Thymus (tissue), 11 donors: ENCODE measurements around the gene AP3M1. TPM values are rescaled to one million over a fixed set of nuclear protein-coding genes. Genes with fewer than 3 reads are reported as not detected.

ENCODE experiments used
- DNase-seq, 9 donors: peaks; one replicate each; pipeline ENCODE4 v3.0.0-alpha.2; 2013; ENCODE audit warnings: low spot score in 9 of 9, low read depth in 6 of 9, missing footprints in 1 of 9
- H3K27ac ChIP-seq, 2 donors: one replicate each; pipeline ENCODE4 v1.5.1; 2013; ENCODE audit warnings: control low read depth in 1 of 2, low read depth in 1 of 2, low read length in 1 of 2, mild to moderate bottlenecking in 1 of 2, moderate library complexity in 1 of 2
- H3K27me3 ChIP-seq, 2 donors: one replicate each; pipeline ENCODE4 v1.5.1; 2013; ENCODE audit warnings: low read length in 1 of 2; ENCODE audit not compliant: control insufficient read depth in 2 of 2, insufficient read depth in 1 of 2
- H3K36me3 ChIP-seq, 2 donors: one replicate each; pipeline ENCODE4 v1.5.1; 2013; ENCODE audit warnings: low read length in 1 of 2, mild to moderate bottlenecking in 1 of 2, moderate library complexity in 1 of 2; ENCODE audit not compliant: control insufficient read depth in 2 of 2, insufficient read depth in 2 of 2
- H3K4me1 ChIP-seq, 2 donors: one replicate each; pipeline ENCODE4 v1.5.1; 2013; ENCODE audit warnings: low read length in 2 of 2; ENCODE audit not compliant: control insufficient read depth in 2 of 2, insufficient read depth in 2 of 2
- H3K4me3 ChIP-seq, 2 donors: one replicate each; pipeline ENCODE4 v1.5.1; 2013; ENCODE audit warnings: low read length in 2 of 2, control low read depth in 1 of 2, mild to moderate bottlenecking in 1 of 2
- H3K9me3 ChIP-seq, 2 donors: one replicate each; pipeline ENCODE4 v1.5.1; 2013; ENCODE audit warnings: low read length in 1 of 2, mild to moderate bottlenecking in 1 of 2; ENCODE audit not compliant: control insufficient read depth in 2 of 2, insufficient read depth in 1 of 2
- WGBS: extraction: QIAGEN DNeasy Blood & Tissue Kit; methylation state at CpG from one replicate; pipeline ENCODE4 v1.1.7; 2013; 5-methylcytosine and 5-hydroxymethylcytosine counted together
- polyA plus RNA-seq: library from polyadenylated mRNA; stranded (reverse); fragments of 200-250 nt; gene quantifications from one replicate; pipeline ENCODE4 v1.2.3, GENCODE V29; 2013
- total RNA-seq: library from RNA; stranded (reverse); fragments of 120-200 nt; gene quantifications from one replicate; pipeline ENCODE4 v1.2.4, GENCODE V29; 2013
- donor health status: healthy.

Gene AP3M1
- total and polyA plus RNA-seq, 2 donors: 14.9 to 31.0 TPM

DNA sequence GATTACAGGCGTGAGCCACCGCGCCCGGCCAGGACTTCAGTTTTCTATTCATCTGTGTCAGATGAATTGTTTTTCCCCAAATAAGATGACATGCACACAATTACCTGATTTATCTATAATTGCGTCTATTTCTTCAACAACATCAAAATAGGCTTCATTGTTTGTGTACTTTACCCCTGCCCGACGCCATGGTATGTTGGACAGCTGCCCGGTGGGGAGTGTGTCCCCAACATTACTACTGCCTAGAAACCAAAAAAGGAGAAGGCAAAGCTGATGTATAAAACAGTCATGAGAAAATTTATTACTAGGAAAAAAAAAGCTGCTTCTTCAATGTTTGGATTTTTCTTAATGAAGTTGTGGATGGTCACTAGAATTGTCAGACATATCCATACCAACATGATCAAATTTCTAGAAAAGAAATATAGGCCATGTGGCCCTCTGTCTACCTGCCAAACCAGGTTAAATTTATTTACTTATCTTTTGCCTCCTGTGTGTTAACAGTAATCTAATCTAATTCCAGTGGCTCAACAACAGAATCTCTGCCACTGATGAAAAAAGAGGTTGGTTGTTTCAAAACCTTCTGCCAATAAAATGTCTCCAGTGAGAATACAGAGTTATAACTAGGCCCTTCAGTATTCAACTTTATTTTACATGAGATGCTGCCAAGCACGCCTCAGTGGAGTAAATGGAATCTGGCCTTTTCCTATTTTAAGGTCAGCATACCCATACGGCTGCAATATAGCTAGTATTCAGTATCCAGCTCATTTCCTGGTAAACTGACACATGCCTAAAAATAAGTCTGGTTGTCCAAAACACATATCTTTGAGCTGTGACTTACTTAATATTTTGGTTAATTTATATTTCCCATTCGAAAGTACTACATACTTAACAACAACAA is 16.5 kb downstream of the AP3M1 start:
- Histone ChIP-seq H3K27me3 (no peaks in the 10 kb centered on the region), H3K9me3 (no peaks in the 10 kb centered on the region), H3K4me3 (no peak overlapping the region), H3K27ac (no peak overlapping the region), H3K4me1 (no peaks in the 10 kb centered on the region), H3K36me3 (peaks cover 25 to 66% of the 10 kb centered on the region in 2 donors)
- no peak for DNase-seq
- 97% methylated on average over 11 of the region's 11 CpGs for WGBS

DNA sequence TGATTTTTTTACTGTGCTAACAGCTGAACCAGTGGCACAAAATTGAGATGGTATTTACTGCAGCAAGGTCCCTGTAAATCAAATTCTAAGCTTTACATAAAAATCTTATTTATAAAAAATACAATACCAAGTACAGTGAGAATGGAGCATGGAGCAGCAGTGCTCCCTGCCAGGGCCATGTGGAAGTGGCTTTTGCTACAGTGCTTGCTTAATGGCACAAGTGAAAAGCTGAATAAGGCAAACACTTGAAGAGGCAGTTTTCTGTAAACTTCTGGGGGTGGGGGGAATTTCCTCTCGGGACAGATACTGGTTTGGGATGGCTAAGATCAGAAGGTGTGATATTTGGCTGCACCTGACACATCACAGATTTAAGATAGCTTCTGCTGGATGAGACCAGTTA is 27.5 kb downstream of the AP3M1 start:
- Histone ChIP-seq H3K9me3 (no peaks in the 10 kb centered on the region), H3K27ac (no peak overlapping the region), H3K4me3 (no peak overlapping the region), H3K36me3 (peaks cover 43 to 78% of the 10 kb centered on the region in 2 donors), H3K27me3 (no peaks in the 10 kb centered on the region), H3K4me1 (no peaks in the 10 kb centered on the region)
- DNase-seq: no peak
- WGBS: 47% methylated on average over 1 of the region's 1 CpG

DNA sequence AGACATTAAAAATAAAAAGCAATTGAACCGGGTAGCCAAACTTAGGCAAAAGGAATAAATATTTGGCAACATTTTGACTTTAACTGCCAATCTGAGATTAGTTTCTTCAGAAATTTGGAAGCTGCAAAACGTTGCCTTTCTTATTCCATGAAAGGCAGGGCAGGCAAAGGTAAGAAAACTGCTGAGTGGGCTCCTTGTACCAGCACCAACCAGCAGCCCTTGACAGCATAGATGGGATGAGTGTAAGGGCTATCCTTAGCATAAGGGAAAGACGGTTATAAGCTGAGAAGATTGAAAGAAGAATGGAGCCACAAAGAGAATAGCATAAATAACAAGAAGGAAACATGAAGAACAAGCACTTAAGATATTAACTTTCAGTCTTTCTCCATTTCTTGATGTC is 28.6 kb downstream of the AP3M1 start:
- 92% methylated on average over 3 of the region's 3 CpGs for WGBS
- Histone ChIP-seq H3K4me3 (no peak overlapping the region), H3K9me3 (no peaks in the 10 kb centered on the region), H3K27ac (no peak overlapping the region), H3K36me3 (peaks cover 50 to 83% of the 10 kb centered on the region in 2 donors), H3K27me3 (no peaks in the 10 kb centered on the region), H3K4me1 (no peaks in the 10 kb centered on the region)
- DNase-seq: no peak

DNA sequence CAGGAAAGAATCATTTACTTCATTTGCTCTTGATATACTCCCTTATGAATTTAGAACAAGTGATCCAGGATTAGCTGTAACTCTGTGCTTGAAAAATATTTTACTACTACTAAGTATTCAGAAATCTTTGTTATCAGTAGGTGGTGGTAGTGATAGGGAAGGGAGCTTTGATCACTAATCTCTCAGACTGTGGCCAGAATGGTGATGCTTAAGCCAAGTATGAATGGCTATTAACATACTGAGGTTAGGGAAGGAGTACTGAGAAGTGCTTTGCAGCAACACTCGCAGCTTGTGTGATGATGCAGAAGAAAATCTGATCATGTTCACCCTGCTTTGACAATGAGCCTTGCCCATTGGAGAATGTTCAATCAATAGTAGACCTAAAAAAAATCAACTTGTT is 29.3 kb downstream of the AP3M1 start:
- no peak for DNase-seq
- Histone ChIP-seq H3K9me3 (no peaks in the 10 kb centered on the region), H3K4me3 (no peak overlapping the region), H3K4me1 (no peaks in the 10 kb centered on the region), H3K27me3 (no peaks in the 10 kb centered on the region), H3K36me3 (peaks cover 48 to 86% of the 10 kb centered on the region in 2 donors), H3K27ac (no peak overlapping the region)
- 97% methylated on average over 1 of the region's 1 CpG for WGBS

DNA sequence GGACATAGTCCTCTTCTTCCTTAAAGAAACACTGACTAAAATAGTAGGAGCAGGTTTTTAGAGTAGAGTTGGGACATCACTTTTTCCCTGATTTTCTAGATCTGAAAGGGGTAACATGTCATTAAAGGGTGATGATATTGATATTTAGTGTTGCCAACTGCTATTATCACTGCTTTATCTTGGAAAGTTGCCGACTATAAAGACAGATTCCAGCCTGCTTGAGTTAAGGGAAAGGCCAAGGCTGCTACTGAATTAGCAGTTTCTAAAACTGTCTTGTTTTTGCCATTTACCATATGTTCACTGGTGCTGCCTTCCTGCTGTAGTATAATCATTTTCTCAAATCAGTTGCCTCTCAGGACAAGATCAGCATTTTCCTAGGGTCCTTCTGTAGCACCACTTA is 29.7 kb downstream of the AP3M1 start:
- Histone ChIP-seq H3K9me3 (no peaks in the 10 kb centered on the region), H3K4me1 (no peaks in the 10 kb centered on the region), H3K27me3 (no peaks in the 10 kb centered on the region), H3K27ac (no peak overlapping the region), H3K4me3 (no peak overlapping the region), H3K36me3 (peaks cover 44 to 85% of the 10 kb centered on the region in 2 donors)
- no peak for DNase-seq
- 100% methylated on average over 1 of the region's 1 CpG for WGBS

DNA sequence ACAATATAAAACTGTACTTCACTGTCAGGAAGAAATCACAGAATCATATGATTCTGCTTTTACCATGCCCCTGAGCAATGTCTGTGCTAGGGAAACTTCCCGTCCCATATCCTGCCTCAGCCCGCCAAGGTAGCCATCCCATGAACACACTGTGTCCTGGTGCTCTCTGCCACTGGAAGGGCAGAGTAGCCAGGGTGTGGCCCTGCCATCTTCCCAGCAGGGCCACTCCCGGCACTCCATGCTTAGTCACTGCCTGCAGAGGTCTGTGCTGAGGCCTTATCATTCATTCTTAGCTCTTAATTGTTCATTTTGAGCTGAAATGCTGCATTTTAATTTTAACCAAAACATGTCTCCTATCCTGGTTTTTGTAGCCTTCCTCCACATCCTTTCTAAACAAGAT is 31.8 kb downstream of the AP3M1 start:
- Histone ChIP-seq H3K4me3 (no peak overlapping the region), H3K27ac (no peak overlapping the region), H3K27me3 (no peaks in the 10 kb centered on the region), H3K4me1 (no peaks in the 10 kb centered on the region), H3K9me3 (no peaks in the 10 kb centered on the region), H3K36me3 (peaks cover 51 to 86% of the 10 kb centered on the region in 2 donors)
- no peak for DNase-seq
- WGBS: 97% methylated on average over 3 of the region's 3 CpGs

DNA sequence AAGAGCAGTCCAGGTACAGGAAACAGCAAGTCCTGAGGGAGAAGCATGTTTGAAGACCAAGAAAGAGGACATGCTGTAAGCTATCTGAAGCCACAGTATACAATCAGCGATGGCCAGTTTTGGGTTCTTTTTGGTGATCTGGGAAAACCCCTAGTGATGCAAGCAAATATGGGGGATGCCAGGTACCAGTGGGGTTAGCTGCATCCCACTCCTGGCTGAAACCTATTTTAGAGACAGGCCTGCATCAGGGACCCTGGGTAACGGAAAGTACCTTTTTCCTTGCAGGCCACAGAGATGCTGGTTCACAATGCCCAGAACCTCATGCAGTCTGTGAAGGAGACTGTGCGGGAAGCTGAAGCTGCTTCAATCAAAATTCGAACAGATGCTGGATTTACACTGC is 32.9 kb downstream of the AP3M1 start:
- no peak for DNase-seq
- WGBS: 97% methylated on average over 4 of the region's 4 CpGs
- no peaks in the 10 kb centered on the region for H3K4me1 ChIP-seq
- H3K4me3 ChIP-seq: no peak overlapping the region
- H3K27ac ChIP-seq: no peak overlapping the region
- peaks cover 50 to 82% of the 10 kb centered on the region in 2 donors for H3K36me3 ChIP-seq
- H3K9me3 ChIP-seq: no peaks in the 10 kb centered on the region
- H3K27me3 ChIP-seq: no peaks in the 10 kb centered on the region

DNA sequence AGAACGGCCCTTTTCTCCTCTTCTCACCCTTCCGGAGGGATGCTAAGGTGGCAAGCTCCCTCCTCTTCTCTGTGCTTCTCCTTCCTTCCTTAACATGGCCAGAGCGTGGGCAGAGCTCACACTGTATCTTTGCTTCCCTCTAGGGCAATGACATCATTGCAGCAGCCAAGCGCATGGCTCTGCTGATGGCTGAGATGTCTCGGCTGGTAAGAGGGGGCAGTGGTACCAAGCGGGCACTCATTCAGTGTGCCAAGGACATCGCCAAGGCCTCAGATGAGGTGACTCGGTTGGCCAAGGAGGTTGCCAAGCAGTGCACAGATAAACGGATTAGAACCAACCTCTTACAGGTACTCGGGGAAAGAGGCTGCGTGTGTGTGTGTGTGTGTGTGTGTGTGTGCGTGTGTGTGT is 36.6 kb downstream of the AP3M1 start:
- Histone ChIP-seq H3K4me3 (no peak overlapping the region), H3K27me3 (no peaks in the 10 kb centered on the region), H3K9me3 (peaks cover 0 to 2% of the 10 kb centered on the region in 2 donors), H3K4me1 (no peaks in the 10 kb centered on the region), H3K27ac (no peak overlapping the region), H3K36me3 (peaks cover 46 to 78% of the 10 kb centered on the region in 2 donors)
- no peak for DNase-seq
- 92% methylated on average over 12 of the region's 12 CpGs for WGBS

DNA sequence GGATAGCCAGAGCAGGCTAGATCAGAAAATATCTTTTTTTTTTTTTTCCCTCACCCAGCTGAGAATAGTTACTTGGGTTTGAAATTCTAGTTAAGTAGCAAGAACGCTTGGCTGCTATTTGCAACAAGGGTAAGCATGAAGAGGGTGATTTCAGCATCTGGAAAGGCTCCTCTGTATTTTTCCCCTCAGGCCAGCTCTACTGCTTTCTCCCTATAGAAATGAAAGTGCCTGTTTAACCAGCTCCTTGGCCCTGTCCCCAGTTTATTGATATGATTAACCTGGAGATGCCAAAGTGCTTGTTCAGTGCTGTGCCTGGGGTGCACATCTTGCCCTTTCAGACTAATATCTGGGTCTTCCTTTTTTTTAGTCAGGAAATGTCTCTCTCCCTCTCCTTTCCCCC is 37.1 kb downstream of the AP3M1 start:
- no peak overlapping the region for H3K27ac ChIP-seq
- H3K36me3 ChIP-seq: peaks cover 46 to 78% of the 10 kb centered on the region in 2 donors
- H3K4me3 ChIP-seq: no peak overlapping the region
- peaks cover 0 to 2% of the 10 kb centered on the region in 2 donors for H3K9me3 ChIP-seq
- no peak for DNase-seq
- no peaks in the 10 kb centered on the region for H3K4me1 ChIP-seq
- WGBS: 89% methylated on average over 1 of the region's 1 CpG
- no peaks in the 10 kb centered on the region for H3K27me3 ChIP-seq
